RWPE1 (cell line): ENCODE measurements around the gene FCER1A.

Source experiments
- CTCF ChIA-PET: fragments of 350-600 bp; sonication (Branson Sonifier 250); formaldehyde crosslinking; extraction: SDS; loops from one replicate; lab custom pipeline; 2021; lab: Yijun Ruan, JAX
- POLR2A ChIA-PET: fragments of 400-600 bp; formaldehyde crosslinking; extraction: SDS; loops from one replicate; lab custom pipeline; 2020; ENCODE audit warnings: antibody characterized with exemption; ENCODE audit not compliant: low non-redundant PET; lab: Yijun Ruan, JAX
- DNase-seq: peaks from one replicate; pipeline ENCODE4 v3.0.0; 2012; ENCODE audit warnings: low spot score
- H3K27ac ChIP-seq: fragments of 450-650 bp; 2 replicates; pipeline ENCODE4 v1.5.1; 2017
- TF ChIP-seq, protein P1 (sequence below): fragments of 450-650 bp; conservative IDR thresholded peaks from 2 replicates; pipeline ENCODE4 v1.5.1; 2017; ENCODE audit warnings: low read depth, mild to moderate bottlenecking

Gene FCER1A

DNA sequence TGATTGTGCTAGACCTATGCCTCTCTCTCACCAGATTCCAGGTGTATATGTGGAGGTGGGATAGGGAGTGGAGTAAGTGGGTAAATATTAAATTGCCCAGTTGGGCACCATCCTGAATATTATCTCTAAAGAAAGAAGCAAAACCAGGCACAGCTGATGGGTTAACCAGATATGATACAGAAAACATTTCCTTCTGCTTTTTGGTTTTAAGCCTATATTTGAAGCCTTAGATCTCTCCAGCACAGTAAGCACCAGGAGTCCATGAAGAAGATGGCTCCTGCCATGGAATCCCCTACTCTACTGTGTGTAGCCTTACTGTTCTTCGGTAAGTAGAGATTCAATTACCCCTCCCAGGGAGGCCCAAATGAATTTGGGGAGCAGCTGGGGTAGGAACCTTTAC lies at the start of gene FCER1A:
TSS of gene FCER1A (plus strand) at position 242 of the 400 bp plus-strand sequence. CDS start at position 271, 29 bp downstream.
- TF ChIP-seq, protein P1, sequence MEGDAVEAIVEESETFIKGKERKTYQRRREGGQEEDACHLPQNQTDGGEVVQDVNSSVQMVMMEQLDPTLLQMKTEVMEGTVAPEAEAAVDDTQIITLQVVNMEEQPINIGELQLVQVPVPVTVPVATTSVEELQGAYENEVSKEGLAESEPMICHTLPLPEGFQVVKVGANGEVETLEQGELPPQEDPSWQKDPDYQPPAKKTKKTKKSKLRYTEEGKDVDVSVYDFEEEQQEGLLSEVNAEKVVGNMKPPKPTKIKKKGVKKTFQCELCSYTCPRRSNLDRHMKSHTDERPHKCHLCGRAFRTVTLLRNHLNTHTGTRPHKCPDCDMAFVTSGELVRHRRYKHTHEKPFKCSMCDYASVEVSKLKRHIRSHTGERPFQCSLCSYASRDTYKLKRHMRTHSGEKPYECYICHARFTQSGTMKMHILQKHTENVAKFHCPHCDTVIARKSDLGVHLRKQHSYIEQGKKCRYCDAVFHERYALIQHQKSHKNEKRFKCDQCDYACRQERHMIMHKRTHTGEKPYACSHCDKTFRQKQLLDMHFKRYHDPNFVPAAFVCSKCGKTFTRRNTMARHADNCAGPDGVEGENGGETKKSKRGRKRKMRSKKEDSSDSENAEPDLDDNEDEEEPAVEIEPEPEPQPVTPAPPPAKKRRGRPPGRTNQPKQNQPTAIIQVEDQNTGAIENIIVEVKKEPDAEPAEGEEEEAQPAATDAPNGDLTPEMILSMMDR = no peak
- DNase-seq = no peak
- POLR2A ChIA-PET = no interaction called here
- no peak within 1 kb of the TSS for H3K27ac ChIP-seq
- CTCF ChIA-PET = no interaction called here

DNA sequence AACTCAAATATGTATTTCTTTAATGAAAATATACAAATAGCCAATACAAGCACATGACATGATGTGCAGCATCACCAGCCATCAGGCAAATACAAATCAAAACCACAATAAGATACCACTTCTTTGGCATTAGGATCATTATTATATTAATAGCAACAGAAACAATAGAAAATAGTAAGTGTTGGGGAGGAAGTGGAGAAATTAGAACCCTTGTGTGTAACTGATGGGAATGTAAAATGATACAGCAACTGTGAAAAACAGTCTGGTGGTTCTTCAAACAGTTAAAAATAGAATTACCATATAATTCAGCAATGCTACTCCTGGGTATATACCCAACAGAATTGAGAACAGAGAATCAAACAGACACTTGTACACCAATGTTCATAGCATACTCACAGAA lies 40.8 kb upstream of the FCER1A start:
- TF ChIP-seq, protein P1 = no peak
- POLR2A ChIA-PET = no interaction called here
- DNase-seq = no peak
- no peak overlapping the region for H3K27ac ChIP-seq
- CTCF ChIA-PET = no interaction called here

DNA sequence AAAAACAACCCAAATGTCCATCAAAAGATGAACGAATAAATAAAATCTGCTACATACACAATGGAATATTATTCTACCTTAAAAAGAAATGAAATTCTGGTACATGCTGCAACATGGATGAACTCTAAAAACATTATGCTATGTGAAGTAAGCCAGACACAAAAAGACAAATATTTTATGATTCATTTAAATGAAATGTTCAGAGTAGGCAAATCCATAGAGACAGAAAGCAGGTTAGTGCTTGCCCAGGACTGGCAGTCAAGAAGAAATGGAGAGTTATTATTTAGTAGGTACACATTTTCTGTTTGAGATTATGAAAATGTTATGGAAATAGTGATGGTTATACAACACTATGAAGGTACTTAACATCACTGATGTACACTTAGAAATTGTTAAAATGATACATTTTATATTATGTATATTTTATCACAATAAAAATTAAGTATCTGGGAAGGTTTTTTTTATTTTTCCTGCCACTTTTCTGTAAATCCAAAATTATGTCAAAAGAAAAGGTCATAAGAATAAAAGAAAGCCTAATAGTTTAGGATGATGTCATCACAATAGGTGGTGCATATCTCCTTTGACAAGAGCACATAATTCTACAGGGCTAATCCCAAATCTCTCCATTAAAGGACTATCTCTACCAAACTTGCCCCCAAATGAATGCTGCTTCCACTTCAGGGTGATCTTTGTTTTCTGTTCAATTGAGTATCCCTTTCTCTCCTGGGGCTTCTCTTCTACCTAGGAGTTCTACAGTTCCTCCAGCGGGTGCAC lies 40.2 kb upstream of the FCER1A start:
- TF ChIP-seq, protein P1 = no peak
- CTCF ChIA-PET = no interaction called here
- peak; percentile 33 for DNase-seq

DNA sequence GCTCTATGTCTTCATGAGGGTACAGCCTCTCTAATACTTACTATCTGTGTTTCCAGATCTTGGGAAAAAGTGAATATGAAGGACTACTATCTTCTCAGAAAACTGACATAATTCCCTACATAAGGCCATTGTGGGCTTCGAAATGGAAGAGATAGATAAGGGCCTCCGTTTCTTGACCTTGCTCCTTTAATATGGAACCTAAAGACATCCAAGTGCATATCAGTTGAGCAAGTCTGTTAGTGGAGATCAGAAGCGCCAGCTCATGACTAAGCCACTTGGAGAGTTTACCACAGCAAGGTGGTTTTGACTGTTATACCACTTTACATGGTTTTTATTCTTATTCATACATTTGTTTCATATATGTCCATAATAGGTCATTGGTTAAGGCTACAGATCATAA lies 35.3 kb upstream of the FCER1A start:
- no peak overlapping the region for H3K27ac ChIP-seq
- POLR2A ChIA-PET = no interaction called here
- CTCF ChIA-PET = no interaction called here
- DNase-seq = no peak
- TF ChIP-seq, protein P1 = no peak

More for the DNA sequence above, 40.2 kb upstream of the FCER1A start:
- no peak overlapping the region for H3K27ac ChIP-seq
- POLR2A ChIA-PET = no interaction called here

DNA sequence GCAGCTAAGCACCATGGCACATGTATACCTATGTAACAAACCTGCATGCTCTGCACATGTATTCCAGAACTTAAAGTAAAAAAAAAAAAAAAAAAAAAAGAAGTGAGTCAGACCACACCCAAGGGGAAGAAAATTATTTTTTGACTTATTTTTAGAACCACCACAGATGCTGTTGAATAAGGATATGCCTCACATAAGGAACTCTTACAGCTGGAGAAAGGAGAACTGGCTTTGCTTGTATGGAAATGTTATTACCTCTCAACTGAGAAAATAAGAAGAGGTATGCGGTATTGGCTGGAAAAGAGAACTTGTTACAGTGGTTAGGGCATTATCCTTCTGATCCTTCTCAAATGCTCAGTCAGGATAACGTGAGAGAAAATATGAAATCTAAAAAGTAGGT lies 27.5 kb upstream of the FCER1A start:
- DNase-seq = no peak
- no peak overlapping the region for H3K27ac ChIP-seq
- TF ChIP-seq, protein P1 = no peak
- ChIA-PET POLR2A (no interaction called here), CTCF (no interaction called here)

DNA sequence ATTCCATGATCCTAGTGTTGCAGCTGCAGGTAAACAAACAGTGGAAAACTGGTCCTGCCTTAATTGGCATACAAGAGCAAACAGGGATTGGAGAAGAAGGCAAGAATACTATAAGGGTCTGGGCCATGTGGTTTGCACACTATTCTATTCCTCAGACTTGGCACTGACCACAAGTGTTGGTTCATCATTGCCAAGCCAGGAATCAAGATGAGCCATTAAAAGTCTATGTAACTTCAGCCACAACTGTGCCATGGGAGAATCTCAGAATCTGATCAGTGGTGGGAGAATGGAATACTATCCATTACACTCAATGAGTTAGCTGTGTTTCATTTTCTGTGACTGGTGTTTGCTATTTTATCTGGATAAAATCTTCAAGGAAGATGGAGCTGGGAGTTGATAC lies 26.2 kb upstream of the FCER1A start:
- CTCF ChIA-PET = no interaction called here
- no peak for DNase-seq

More for the DNA sequence above, 26.2 kb upstream of the FCER1A start:
- H3K27ac ChIP-seq = no peak overlapping the region
- POLR2A ChIA-PET = no interaction called here
- TF ChIP-seq, protein P1 = no peak
